T-helper 1 cell (primary cell): Measurements from ENCODE around the gene IER3IP1.
"Not testable (repeated sequence)": the region's sequence is repeated elsewhere in the genome, so short reads cannot be mapped to it uniquely, and the experiment has no call there.

Experiments
- DNase-seq, 5 donors: peaks; one replicate each; pipeline ENCODE4 v3.0.0-alpha.2; 2012 to 2020

Gene IER3IP1

DNA sequence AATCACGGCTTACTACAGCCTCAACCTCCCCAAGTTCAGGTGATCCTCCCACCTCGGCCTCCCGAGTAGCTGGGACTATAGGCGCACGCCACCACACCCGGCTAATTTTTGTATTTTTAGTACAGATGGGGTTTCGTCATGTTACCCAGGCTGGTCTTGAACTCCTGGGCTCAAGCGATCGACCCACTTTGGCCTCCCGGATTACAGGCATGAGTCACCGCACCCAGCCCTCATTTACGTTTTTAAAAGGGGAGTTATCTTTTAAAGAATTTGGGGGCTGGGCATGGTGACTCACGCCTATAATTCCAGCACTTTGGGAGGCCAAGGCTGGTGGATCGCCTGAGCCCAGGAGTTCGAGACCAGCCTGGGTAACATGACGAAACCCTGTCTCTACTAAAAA lies 17.8 kb downstream of the IER3IP1 start:
- not testable (repeated sequence) for DNase-seq

DNA sequence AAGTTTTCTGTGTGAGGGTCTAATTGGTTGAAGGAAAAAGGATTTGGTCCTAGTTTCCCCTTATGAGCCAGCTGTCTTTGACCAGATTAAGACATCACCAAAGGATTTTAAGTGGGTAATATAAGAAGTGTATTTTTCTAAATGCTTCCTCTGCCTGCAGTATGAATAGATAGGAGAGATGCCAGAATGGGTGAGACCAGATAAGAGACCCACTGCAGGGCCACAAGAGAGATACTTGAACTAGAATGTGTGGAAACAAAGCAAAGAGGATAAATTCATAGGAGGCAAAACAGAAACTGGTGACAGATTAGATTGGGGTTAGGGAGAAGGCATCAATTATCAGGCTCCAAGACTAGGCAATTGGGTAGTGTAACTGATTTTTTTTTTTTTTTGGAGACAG lies 24.7 kb downstream of the IER3IP1 start:
- no peak for DNase-seq

DNA sequence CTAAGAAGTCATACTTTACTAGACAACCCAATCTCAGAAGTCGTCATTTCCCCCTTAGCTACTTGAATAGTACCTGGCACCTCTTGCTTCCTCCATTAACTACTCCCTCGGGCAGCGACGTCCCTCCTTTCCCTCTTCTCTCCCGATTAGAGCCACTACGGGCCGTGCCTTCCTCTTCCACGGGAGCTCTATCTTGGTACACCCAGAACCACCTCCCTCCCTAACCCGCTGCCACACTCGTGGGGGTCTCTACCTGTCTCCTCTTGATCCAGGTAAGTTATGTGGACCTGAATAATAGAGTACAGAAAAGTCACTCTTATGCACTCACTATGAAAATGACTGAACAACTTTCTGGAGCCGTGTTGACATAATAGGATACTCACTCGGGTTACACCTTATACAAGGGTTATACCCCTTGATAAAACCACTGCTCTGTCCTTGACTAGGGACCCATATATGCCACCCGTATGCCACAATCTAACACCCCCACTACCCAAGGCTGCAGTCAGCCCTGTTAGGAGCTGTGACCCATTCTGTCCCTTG lies 25.3 kb downstream of the IER3IP1 start:
- DNase-seq: no peak

DNA sequence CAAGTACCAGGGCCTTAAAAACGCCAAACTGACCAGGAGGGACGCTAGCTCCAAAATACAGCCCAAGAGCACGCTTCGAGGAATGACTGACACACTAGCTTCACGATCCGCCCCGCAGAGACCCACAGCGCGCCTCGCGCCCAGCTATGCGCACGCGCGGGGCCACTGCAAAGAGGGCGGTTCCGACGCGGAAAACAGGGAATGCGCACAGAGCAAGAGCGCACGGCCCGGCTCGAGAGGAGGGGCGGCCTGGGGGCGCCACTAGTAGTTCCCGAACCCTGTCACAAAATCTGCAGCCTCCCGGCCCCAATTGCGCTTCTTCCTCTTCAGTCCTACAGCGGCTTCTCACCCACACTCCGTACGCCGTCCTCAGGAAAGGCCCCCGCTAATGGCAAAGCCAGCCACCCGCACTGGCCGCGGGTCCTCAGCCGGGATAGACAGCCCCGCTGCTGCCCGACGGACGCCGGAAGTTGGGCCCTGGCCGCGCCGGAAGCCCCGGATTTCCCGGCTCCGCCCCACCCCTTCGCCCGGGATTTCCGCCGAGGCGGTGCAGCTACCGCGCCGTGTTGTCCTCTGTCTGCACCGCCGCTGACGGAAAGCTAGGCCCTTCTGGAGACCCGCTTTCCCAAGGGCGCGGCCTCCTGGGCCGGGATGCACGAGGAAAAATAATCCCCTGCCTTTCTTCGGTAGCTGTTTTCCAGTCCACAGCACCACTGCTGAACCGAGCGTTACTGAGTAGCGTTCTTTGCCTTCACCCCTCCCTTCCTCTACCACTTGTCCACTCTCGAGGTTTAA lies 25.9 kb downstream of the IER3IP1 start, which contains the start of gene HDHD2:
Gene HDHD2 (minus strand): TSS at position 472 of the 795 bp plus-strand sequence. CDS start 14,061 bp downstream, outside the sequence.
- peak; percentile 55 to 76 (median 58) for DNase-seq

DNA sequence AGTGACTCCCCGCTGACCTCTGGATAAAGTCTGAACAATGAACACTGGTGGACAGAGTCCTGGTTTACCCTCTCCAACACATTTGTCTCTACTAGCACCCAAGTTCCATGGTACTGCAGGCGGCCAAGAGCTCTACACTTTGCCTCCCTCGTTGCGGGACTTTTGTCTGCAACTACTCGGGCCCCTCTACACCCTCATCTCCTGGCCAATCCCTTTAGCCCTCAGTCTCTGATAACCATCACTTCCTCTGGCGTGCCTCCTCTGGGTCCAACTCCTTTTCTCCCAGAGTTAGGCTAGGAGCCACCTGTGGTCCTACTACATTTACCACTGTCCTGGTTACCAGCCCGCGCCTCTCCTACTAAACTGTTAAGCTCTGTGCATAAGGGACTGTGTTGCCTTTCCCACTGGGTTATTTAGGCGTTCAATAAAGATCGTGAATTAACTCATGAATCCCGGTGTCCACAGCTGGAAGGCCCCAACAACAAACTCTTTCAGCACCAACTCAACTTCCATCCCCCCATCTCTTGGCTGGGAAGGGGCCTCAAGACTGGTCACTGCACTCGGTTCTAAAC lies 26.6 kb downstream of the IER3IP1 start:
- no peak for DNase-seq

DNA sequence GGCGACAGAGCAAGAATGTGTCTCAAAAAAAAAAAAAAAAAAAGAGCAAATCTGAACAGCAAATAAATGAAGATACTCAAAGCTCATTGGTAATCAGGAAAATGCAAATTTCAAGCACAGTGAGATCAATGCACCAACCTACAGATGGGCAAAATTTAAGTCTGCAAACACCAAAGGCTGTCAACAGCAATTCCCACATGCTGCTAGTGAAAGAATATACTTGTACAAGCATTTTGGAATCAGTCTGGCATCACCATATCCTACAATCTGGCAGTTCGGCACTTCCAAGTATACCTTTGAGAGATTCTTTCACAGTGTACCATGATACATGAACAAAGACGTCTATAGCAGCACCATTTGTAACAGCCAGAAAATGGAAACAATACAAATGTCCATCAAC lies 30.0 kb downstream of the IER3IP1 start:
- DNase-seq: no peak

DNA sequence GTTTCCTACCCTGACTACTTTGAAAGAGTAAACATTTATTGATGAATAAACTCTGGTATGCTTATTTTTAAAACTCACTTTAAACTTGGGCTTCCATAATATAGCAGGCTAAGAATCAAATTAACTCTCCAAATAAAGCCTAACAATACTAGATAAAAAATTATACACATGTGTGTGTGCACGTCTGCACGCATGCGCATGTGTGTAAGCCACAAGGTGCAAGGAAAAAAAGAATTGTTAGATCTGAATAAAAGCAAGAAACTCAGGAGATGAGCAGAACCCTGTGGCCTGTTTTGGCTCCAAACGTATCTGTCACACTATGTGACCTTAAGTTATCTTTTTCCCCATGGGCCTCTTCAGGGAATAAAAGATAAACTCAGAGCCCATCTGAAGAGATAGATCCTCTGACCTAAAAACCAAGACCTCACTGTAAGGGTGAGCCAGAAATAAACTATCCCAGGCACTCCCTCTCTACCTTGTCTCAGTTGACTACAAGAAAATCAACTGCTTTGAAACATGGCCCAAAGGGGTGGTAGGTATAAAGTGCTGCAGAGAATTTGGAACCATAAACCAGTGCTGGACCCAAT lies 32.2 kb downstream of the IER3IP1 start:
- DNase-seq: no peak

DNA sequence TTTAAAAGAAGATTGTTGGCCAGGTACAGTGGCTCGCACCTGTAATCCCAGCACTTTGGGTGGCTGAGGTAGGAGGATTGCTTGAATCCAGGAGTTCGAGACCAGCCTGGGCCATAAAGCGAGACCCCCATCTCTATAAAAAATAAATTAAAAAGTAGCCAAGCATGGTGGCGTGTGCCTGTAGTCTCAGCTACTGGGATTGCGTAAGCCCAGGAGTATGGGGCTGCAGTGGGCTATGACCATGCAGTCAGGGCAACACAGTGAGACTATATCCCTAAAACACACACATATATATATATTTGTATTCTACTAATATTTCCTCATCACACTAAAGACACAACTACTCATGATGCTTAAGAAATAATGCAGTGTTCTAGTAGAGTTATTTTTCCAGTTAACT lies 33.0 kb downstream of the IER3IP1 start:
- DNase-seq: no peak

DNA sequence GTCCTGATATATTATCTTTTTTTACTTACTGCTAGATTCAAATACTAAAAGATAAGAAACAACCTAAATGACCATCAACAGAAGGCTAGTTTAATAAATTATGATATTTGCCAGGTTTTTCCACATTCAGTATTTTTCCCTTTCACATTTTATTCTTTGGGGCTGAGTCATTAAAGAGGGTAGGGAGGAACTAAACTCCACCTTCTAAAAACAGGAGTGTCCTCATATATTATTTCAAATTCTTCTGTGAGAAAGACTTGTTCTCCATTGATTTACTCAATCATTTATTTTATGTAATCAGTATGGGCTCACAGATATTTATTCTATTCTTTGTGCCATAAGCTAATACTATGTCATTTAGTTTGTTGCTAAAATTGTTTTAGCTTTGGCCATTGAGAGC lies 34.9 kb downstream of the IER3IP1 start:
- no peak for DNase-seq

DNA sequence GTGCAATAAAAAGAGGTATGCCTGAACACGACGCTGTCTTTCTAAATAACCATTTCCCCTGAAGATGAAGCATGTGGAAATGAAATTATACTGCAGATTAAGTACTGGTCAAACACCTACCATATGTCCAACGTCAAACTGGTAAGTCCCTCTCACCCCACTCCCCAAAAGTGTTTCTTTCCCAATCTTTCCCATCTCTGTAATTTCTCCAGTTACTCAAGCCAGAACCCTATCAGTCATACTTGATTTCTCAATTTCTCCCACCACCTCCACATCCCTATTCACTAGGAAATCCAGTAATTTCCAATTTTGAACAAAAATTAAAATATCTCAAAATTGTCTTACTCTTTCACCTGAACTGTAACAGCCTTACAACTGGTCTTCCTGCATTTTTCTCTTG lies 55.0 kb downstream of the IER3IP1 start:
- DNase-seq: no peak

DNA sequence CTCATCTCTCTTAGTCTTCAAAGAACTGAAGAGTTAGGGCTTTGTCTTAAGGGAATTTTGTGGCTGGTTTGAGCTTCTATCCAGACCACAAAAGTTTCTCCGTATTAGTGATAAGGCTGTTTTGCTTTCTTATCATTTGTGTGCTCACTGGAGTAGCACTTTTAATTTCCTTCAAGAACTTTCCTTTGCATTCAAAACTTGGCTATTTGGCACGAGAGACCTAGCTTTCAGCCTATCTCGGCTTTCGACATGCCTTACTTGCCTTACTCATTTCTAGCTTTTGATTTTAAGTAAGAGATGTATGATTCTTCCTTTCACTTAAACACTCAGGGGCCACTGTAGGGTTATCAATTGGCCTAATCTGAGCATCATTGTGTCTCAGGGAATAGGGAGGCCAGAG lies 55.7 kb downstream of the IER3IP1 start:
- peak in 1 of 5 donors; percentile 50 for DNase-seq

DNA sequence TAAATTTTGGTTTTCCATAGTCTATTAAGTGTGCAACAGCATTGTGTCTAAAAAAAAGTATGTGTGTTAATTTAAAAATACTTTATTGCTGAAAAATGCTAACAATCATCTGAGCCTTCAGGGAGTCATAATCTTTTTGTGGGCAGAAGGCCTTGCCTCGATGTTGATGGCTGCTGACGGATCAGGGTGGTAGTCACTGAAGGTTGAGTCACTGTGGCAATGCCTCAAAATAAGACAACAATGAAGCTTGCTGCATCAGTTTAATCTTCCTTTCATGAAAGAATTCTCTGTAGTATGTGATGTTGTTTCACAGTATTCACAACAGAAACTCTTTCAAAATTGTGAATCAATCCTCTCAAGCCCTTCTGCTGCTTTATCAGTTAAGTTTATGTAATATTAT lies 57.2 kb downstream of the IER3IP1 start:
- no peak for DNase-seq

DNA sequence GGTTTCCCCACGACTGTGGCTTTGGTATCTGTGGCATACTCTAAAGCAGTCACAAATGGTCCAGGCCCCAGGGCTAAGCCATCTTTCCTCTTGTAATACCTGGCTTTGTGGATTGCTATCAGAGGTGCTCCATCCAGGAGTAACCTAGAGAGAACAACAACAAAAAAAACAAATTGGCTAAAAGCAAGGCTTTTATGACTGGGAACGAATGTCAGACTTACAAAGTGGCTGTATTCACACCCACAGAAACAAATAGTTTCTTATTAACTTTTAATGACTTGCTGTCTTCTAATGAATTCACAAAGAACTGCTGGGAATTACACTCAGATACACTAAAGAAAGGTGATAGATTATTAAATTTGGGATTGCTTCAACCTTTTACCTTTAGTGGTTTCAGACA lies 61.0 kb downstream of the IER3IP1 start:
- DNase-seq: no peak

DNA sequence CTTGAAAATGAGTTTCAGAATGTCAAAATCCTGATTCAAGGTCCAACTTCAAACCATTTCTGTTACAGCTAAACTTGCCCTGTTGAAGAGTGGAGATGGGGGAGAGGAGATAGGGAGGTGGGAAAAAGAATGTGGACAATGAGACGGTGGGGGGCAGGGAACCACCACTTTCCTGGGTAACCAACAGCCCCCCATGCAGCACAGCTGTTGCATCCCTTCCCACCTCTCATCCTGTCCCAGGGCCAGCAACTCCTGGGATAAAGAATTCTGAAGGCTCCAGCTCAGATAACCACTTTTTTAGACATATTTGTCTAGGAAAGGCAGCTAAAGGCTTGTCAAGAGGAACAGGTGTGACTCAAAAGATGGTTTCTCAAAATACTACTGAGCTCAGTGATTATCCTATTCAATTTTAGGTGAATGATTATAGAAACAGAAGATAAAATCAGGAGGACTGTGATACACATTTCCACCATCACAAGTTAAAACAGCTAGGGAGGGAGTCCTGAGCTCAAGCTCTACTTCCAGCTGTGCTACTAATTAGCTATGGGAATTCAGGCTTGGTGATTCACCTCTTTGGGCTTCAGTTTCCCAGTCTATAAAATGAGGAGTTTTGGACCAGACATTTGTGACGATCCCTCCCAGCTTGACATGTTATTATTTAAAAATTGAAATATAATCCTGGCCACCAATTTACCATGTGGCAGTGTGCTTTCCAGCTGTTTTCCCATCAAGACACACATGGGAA lies 62.2 kb downstream of the IER3IP1 start:
- no peak for DNase-seq

DNA sequence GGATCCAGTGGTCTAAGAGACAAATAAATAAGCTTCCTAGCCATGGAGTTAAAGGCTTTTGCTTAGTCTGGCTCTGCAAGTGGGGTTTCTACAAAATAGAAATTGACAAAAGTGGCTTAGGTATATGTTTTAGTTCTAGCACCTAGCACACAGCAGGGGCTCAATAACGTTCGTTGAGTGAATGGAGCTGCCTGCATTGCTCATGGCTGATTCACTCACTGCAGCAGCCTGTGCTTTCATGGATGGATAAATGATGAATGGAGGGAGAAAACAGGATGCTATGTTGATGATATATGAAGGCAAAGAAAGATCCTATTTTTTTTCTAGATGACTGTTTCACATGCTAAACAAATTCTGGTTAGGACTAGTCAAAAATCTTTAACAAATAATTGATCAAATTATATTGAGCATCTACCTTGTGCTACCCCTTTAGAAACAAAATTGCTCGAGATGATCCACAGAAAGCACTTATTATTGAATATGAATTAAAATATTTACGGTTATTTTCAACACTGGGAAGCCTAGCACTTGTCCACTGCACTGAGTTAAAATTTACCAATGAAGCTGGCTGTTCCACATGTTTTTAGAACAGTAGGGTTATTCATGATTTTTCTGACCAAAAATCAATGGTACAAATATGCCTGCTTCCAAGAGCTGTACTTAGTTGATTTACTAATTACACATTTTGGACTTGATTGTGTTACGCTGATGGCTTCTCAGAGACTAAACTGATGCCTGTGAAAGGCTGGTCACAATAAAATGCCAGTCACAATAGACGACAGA lies 65.5 kb downstream of the IER3IP1 start:
- DNase-seq: no peak

DNA sequence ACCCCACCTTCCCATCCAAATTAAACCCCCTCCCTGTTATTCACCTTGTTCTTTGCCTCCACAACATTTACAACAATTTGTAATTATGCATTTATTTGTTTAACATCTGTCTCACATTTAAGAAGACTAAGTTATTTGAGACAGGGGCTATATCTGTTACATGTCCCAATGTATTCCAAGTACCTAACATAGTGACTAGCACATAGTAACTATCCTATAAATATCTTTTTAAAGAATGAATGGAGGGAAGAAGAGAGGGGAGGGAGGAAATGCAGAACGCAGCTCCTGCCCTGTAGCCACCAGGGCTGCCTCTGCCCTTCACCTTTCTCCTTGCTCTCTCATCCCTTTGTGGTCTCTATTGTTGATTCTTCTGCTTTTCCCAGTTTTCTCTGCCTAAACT lies 66.4 kb downstream of the IER3IP1 start:
- DNase-seq: no peak

DNA sequence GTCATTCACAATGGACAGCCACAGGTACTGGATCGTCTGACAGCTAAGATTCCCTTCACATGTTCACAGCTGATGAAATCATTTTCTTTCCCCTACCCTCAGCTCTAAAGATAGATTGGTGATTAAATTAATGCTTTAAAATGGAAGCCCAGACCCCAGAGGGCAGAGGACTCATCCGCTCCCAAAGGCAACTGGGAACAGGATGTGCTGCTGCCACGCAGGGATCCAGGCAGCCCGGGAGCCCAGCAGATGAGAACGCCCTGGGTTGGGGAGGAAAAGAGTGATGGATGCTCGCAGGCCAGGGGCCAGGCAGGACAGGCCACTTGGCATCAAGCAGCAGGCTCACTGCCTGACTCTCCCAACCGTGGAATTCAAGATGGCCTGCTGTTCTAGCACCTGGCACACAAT lies 67.2 kb downstream of the IER3IP1 start:
- DNase-seq: no peak

DNA sequence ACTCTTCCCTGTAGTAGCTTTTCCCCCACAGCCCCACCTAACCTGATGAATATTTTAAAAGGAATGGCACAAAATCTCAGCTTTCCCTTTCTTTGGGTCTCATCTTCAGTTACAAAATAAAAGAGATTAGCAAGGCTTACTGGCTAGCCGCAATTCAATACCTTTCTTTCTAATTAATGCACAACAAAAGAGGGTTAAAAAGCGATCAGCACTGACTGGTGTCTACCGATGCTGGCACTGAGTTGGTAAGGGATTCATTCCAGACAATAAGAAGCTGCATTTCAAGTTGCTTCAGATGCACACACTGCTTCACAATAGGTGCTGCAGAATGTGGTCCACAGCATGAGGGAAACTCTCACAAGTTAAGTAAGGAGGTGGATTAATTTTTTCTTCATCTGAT lies 67.8 kb downstream of the IER3IP1 start:
- no peak for DNase-seq
